GM18526 (cell line): ENCODE results near the gene PPAT.

Experiments used
- POLR2A ChIP-seq: IDR thresholded peaks from 3 replicates; pipeline ENCODE4 v1.6.1; 2011; ENCODE audit not compliant: insufficient read length; ENCODE audit errors: extremely low read depth

The PPAT gene

GRCh38 chr4:56435140-56435926, at the start of gene PPAT:
Gene PPAT, minus strand, starts transcription at chr4:56435615. Its CDS starts 138 bp downstream, at chr4:56435477.
- peak; percentile 88 for TF ChIP-seq POLR2A

GRCh38 chr4:56480691-56481090, 45.3 kb upstream of the PPAT start:
- TF ChIP-seq POLR2A = no peak

- no peak for TF ChIP-seq POLR2A
Observed at GRCh38 chr4:56477192-56477702, 41.8 kb upstream of the PPAT start.

GRCh38 chr4:56475917-56476316, 40.5 kb upstream of the PPAT start:
- TF ChIP-seq POLR2A = no peak

GRCh38 chr4:56469489-56470210, 34.2 kb upstream of the PPAT start:
- TF ChIP-seq POLR2A = no peak

GRCh38 chr4:56468097-56468422, 32.6 kb upstream of the PPAT start:
- TF ChIP-seq POLR2A = no peak

GRCh38 chr4:56467284-56468096, 32.1 kb upstream of the PPAT start, which contains the start of gene SRP72:
Gene SRP72, plus strand, starts transcription at chr4:56467617. Its CDS starts 19 bp downstream, at chr4:56467636.
- TF ChIP-seq POLR2A = peak; percentile 80

GRCh38 chr4:56466910-56467283, 31.5 kb upstream of the PPAT start:
- TF ChIP-seq POLR2A = no peak

- no peak for TF ChIP-seq POLR2A
Observed at GRCh38 chr4:56465599-56466295, 30.3 kb upstream of the PPAT start.

GRCh38 chr4:56464581-56464980, 29.2 kb upstream of the PPAT start:
- no peak for TF ChIP-seq POLR2A

- TF ChIP-seq POLR2A = no peak
Observed at GRCh38 chr4:56463711-56464110, 28.3 kb upstream of the PPAT start.

- TF ChIP-seq POLR2A = no peak
Observed at GRCh38 chr4:56462157-56462556, 26.7 kb upstream of the PPAT start.

- TF ChIP-seq POLR2A = no peak
Observed at GRCh38 chr4:56460085-56460484, 24.7 kb upstream of the PPAT start.

- TF ChIP-seq POLR2A = no peak
Observed at GRCh38 chr4:56450342-56450741, 14.9 kb upstream of the PPAT start.

GRCh38 chr4:56448301-56448700, 12.9 kb upstream of the PPAT start:
- no peak for TF ChIP-seq POLR2A

GRCh38 chr4:56445699-56446098, 10.3 kb upstream of the PPAT start:
- TF ChIP-seq POLR2A = no peak

GRCh38 chr4:56444719-56445118, 9.3 kb upstream of the PPAT start:
- TF ChIP-seq POLR2A = no peak
